ENCODE data around the gene CCBE1.
"Not testable (repeated sequence)": the region's sequence is repeated elsewhere in the genome, so short reads cannot be mapped to it uniquely, and the experiment has no call there.

The CCBE1 gene

GRCh38 chr18:59518705-59519104 is 178.5 kb downstream of the CCBE1 start:
- DNase-seq = no peak

GRCh38 chr18:59517446-59518165 is 179.6 kb downstream of the CCBE1 start:
- peak; percentile 39 for DNase-seq

GRCh38 chr18:59516356-59517155 is 180.7 kb downstream of the CCBE1 start:
- peak; percentile 97 for DNase-seq

- not testable (repeated sequence) for DNase-seq
Measured at GRCh38 chr18:59515956-59516355, 181.3 kb downstream of the CCBE1 start.

GRCh38 chr18:59515147-59515546 is 182.1 kb downstream of the CCBE1 start:
- peak; percentile 77 for DNase-seq

GRCh38 chr18:59514203-59514602 is 183.0 kb downstream of the CCBE1 start:
- peak; percentile 92 for DNase-seq

GRCh38 chr18:59512025-59512755 is 185.0 kb downstream of the CCBE1 start:
- no peak for DNase-seq

GRCh38 chr18:59509481-59510442 is 187.5 kb downstream of the CCBE1 start:
- DNase-seq = no peak

- no peak for DNase-seq
Measured at GRCh38 chr18:59505356-59505755, 191.9 kb downstream of the CCBE1 start.

GRCh38 chr18:59502274-59503175 is 194.7 kb downstream of the CCBE1 start:
- DNase-seq = no peak

GRCh38 chr18:59501920-59502273 is 195.3 kb downstream of the CCBE1 start:
- no peak for DNase-seq

GRCh38 chr18:59500765-59501164 is 196.5 kb downstream of the CCBE1 start:
- DNase-seq = no peak

GRCh38 chr18:59498506-59499086 is 198.6 kb downstream of the CCBE1 start:
- no peak for DNase-seq

- no peak for DNase-seq
Measured at GRCh38 chr18:59492756-59493421, 204.3 kb downstream of the CCBE1 start.

GRCh38 chr18:59488899-59489298 is 208.3 kb downstream of the CCBE1 start:
- DNase-seq = no peak

GRCh38 chr18:59485382-59485781 is 211.8 kb downstream of the CCBE1 start:
- no peak for DNase-seq

GRCh38 chr18:59484561-59485328 is 212.5 kb downstream of the CCBE1 start:
- peak; percentile 47 for DNase-seq

- DNase-seq = no peak
Measured at GRCh38 chr18:59484131-59484530, 213.1 kb downstream of the CCBE1 start.

- DNase-seq = no peak
Measured at GRCh38 chr18:59481436-59481835, 215.8 kb downstream of the CCBE1 start.

GRCh38 chr18:59479776-59480175 is 217.4 kb downstream of the CCBE1 start:
- no peak for DNase-seq
